ENCODE measurements around the gene LIPA. TPM values are rescaled to one million over a fixed set of nuclear protein-coding genes. Genes with fewer than 3 reads are reported as not detected.
"Not testable (repeated sequence)": the region's sequence is repeated elsewhere in the genome, so short reads cannot be mapped to it uniquely, and the experiment has no call there.

LIPA gene
- total RNA-seq, 1 donor from 2014 or later, result 18.0 TPM

DNA sequence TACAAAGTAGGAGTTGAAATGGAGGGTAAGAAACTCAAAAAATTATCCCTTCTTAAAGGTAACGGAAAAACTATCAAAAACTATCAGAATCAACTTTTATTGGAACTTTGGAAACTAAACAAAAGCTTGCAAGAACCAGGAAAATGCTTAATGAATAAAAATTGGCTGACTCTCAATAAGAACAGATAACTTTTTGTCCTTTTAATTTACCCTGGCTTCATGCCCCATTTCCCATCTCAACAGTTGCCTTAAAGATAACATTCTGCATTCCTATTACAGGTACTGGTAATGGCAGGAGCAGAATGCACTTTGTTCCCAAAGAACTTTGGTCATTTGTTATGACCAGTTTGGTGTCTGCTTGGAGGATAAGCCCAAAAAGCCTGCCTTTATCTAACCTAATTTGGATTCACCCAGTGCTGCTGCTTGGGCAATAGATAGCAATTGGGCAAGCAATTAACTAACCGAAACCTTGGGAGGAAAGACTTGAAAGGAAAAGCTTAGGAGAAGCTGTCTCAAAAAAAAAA is 62.3 kb downstream of the LIPA start:
- ATAC-seq (ENCODE audit: poor library complexity) (no peak), DNase-seq (no peak)
- intact Hi-C loops (cut with DNase I), result no loop called here

DNA sequence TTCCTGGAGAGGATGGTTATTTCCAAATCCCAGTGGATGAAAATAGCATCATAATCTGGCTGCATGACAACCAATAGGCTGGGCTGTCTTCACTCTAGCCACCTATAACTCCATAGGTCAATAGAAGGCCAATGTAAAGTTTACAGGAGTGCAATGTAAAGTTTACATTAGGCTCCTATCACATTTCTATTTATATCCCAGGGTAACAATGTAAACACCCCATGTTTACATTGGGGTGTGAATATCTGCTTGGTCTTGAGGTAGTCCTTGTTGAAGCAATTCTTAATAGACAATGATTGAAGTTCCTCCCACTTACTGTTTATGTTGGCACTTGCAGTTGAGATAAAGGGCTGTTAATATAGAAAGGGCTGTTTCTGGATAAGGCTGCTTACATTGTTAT is 65.9 kb downstream of the LIPA start:
- no peak for DNase-seq
- ATAC-seq (ENCODE audit: poor library complexity), result no peak
- intact Hi-C loops (cut with DNase I), result no loop called here

GRCh38 chr10:89184638-89185037 is 66.9 kb downstream of the LIPA start:
- DNase-seq, result no peak
- intact Hi-C loops (cut with DNase I), result no loop called here
- no peak for ATAC-seq (ENCODE audit: poor library complexity)

DNA sequence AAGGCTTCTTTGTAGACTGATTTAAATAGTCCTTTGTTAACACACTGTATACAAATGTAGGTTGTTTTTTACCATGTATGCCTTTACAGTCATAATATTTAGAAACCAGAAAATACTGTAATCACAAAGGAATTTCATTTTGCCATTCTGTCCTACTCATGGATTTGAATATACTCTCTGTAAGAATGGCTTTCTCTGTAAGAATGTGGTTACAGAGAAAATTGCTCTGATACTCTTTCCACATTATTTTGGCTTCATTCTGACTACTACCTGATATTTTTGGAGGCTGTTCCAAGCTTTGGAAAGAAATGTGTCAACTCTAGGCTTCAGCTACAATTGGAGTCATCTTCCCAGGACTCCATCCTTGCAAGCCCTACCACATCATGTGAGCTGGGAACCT is 68.0 kb downstream of the LIPA start:
- intact Hi-C loops (cut with DNase I), result no loop called here
- no peak for DNase-seq
- no peak for ATAC-seq (ENCODE audit: poor library complexity)

DNA sequence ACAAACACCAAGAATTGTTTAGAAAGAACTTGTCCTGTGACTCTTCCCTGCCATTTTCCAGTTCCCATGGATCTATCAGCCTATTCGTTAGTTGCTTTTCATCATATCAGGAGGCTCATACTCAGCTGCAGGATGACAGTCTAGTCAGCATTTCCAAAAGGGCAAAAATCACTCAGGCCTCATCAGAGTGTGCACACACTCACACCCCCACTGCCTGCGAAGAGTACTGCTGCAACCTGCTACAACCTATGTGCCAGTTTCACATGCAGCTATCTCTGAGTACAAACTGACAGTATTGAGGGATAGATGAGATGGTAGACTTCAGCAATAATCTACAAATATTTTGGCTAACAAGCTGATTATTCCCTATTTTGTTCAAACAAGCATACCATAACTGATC is 68.7 kb downstream of the LIPA start:
- intact Hi-C loops (cut with DNase I), result no loop called here
- no peak for ATAC-seq (ENCODE audit: poor library complexity)
- no peak for DNase-seq

DNA sequence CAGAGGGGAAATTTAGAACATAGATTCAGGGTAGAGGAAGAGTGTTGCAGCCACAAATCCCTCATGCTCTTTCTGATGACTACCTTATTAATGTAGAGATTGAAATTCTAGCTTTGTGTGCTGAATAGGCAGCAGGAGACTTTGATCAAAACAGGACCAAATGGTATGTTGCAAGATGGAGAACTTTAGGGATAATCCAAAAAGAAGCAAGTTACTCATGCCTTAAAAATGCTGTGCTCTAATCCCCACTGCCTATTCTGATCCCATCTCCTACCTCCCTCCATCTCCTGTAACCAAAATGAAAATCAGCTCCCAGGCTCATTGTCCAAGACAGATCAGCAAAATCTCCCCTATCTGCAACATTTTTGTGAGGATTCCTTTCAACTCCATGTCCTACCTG is 75.8 kb downstream of the LIPA start:
- DNase-seq (no peak), ATAC-seq (ENCODE audit: poor library complexity) (no peak)
- intact Hi-C loops (cut with DNase I), result no loop called here

- no peak for ATAC-seq (ENCODE audit: poor library complexity)
- no peak for DNase-seq
- intact Hi-C loops (cut with DNase I), result no loop called here
Observed at GRCh38 chr10:89173075-89173474, 78.5 kb downstream of the LIPA start.

DNA sequence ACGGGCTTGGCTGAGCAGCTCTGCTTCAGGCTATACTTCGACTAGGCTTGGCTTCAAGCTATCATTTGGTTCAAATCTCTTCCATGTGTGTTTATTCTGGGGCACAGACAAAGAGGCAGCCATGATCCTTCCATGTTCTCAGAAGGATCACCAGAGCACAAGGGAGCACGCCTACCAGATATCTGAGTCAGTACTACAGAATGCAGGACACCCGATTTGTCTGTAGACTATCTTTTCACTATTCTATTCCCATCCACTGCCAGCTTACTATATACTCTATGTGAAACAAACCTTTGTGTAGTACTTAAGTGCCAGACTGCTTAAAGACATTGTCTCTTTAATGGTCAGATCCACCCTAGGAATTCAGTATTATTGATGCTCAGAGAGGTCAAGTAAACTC is 79.6 kb downstream of the LIPA start:
- DNase-seq (no peak), ATAC-seq (ENCODE audit: poor library complexity) (no peak)
- intact Hi-C loops (cut with DNase I), result no loop called here

GRCh38 chr10:89171263-89171872 is 80.2 kb downstream of the LIPA start:
- intact Hi-C loops (cut with DNase I), result no loop called here
- DNase-seq (no peak), ATAC-seq (ENCODE audit: poor library complexity) (no peak)

- DNase-seq; ATAC-seq (ENCODE audit: poor library complexity); intact Hi-C loops (cut with DNase I): not testable (repeated sequence)
Observed at GRCh38 chr10:89168354-89168900, 83.1 kb downstream of the LIPA start.

DNA sequence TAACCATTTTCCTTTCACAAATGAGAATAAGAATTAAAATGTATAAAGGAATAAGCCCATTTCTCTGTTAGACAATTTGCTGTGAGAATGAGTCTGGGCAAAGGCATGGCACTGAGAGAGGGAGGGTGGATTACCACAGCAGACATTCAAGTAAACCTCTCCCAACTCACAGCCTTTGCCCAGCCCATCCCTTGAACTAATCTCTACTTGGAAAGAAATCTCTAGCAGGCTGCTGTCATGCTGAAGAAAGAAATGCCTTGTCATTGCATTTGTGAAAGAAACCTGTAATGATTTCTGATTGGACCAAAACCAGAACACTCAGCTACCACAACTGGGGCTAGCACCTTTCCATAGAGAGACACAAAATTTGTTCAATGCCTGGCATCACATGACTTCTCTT is 83.7 kb downstream of the LIPA start:
- intact Hi-C loops (cut with DNase I), result no loop called here
- ATAC-seq (ENCODE audit: poor library complexity), result no peak

DNA sequence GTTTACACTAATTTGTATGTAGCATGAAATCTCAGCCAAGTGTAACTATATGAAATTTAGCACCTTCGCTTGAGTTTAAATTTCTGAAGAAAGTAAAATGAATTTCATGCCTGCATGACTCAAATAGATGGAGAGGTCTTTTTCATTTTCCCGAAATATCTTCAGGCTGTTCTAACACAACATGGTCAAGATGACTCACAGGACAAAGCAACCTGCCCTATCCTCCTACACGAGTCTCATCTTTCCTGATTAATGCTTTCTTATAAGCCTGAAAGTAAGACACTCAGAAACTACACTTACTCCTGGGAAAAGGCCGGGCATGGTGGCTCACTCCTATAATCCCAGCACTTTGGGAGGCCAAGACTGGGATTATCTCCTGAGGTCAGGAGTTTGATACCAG is 85.7 kb downstream of the LIPA start:
- no peak for ATAC-seq (ENCODE audit: poor library complexity)
- no peak for DNase-seq
- intact Hi-C loops (cut with DNase I), result no loop called here

More for the DNA sequence above, 83.7 kb downstream of the LIPA start:
- no peak for DNase-seq

DNA sequence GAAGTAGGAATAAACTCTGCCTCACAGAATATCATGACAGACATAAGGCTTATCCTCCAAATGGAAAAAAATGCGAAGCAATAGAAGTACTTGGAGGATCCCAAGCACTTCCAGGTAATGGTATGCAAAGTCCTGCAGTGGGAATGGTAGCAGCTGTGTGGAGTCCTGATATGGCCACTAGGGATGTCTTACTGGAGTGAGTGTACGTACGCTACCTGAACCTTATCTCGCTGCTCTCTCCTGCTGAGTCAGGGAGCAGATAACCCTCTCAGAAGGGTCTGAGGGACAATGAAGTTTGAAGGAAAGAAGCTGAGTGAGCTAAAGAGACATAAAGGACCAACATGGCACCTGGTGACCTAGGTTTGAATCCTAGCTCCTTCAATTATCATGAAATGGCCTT is 86.7 kb downstream of the LIPA start:
- ATAC-seq (ENCODE audit: poor library complexity) (no peak), DNase-seq (no peak)
- intact Hi-C loops (cut with DNase I), result no loop called here

DNA sequence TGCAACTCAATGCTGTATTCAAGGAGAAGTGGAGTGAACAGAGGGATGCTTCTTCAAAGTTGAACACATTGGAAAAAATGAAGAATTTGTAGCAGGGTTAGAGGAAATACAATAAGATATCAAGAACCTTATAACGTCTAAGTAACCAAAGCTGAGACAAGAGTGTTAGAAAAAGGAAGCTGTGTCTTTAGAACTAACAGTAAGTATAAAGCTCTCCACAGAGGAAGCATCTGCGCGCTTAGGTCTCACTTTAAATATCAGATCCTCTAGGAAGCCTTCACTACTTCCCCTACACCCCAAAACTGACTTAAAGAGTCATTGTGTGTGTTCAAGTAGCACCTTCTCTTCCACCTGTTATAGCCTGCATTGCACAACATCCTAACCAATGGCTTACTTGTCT is 87.5 kb downstream of the LIPA start:
- no peak for DNase-seq
- intact Hi-C loops (cut with DNase I), result no loop called here
- ATAC-seq (ENCODE audit: poor library complexity), result peak; percentile 59

Other genes with a start within 250 kb of the LIPA start
- 0.22 TPM for gene CH25H, start 44.5 kb downstream of the LIPA start, total RNA-seq
- gene IFIT2, start 50.3 kb upstream of the LIPA start, total RNA-seq, result 4.3 TPM
- gene IFIT3, start 76.2 kb upstream of the LIPA start, total RNA-seq, result 5.9 TPM
- gene IFIT1B, start 126.3 kb upstream of the LIPA start, total RNA-seq, result not detected
- gene IFIT1, start 140.8 kb upstream of the LIPA start, total RNA-seq, result 28.1 TPM
- 7.1 TPM for gene IFIT5, start 162.8 kb upstream of the LIPA start, total RNA-seq